PFSK-1 (cell line): ENCODE data around the gene CRNN.

Experiments used
- FOXP2 ChIP-seq: optimal IDR thresholded peaks from 2 replicates; pipeline ENCODE3; 2011; ENCODE audit warnings: borderline replicate concordance, control low read depth, inconsistent platforms; ENCODE audit not compliant: insufficient read depth; ENCODE audit errors: extremely low read length, extremely low read depth
- POLR2AphosphoS5 ChIP-seq: IDR thresholded peaks from 2 replicates; pipeline ENCODE4 v1.6.1; 2012; ENCODE audit warnings: low read depth, mild to moderate bottlenecking, control low read depth, low read length, moderate library complexity
- SIN3A ChIP-seq: IDR thresholded peaks from 2 replicates; pipeline ENCODE4 v1.6.1; 2012; ENCODE audit warnings: mild to moderate bottlenecking, low read length, moderate library complexity, borderline replicate concordance; ENCODE audit not compliant: insufficient read depth
- TAF1 ChIP-seq: IDR thresholded peaks from 2 replicates; pipeline ENCODE4 v1.6.1; 2012; ENCODE audit warnings: low read length, control low read depth, borderline replicate concordance; ENCODE audit not compliant: insufficient read depth
- TF ChIP-seq, protein P1 (sequence below), 2 experiments: IDR thresholded peaks; 2 replicates each; pipeline versions ENCODE4 v1.6.1 to v1.8.0; 2011 to 2012; ENCODE audit warnings: low read depth in 2 of 2, low read length in 2 of 2, control low read depth in 1 of 2, inconsistent platforms in 1 of 2, mild to moderate bottlenecking in 1 of 2, moderate library complexity in 1 of 2; ENCODE audit not compliant: insufficient read depth in 1 of 2

Gene CRNN

DNA sequence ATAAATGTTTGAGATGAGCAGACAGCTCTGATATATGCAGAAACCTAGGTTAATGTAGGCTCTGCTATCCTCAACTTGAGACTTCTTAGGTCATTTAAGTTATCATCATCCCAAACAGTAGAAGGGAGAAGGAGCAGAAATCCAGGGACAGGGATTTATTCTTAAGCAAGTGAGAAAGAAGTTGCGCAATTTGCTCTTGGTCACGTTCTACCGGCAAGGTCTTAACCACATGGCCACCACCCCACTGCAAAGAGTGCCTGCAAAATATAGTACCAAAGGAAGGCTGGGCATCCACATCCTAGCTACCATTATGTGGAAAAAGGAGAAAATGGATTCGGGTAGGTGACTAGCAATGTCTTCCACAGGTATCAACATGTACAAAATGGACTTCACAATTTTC lies 25.2 kb downstream of the CRNN start:
- TF ChIP-seq SIN3A, result no peak
- no peak for TF ChIP-seq TAF1
- TF ChIP-seq FOXP2, result no peak
- TF ChIP-seq, protein P1, sequence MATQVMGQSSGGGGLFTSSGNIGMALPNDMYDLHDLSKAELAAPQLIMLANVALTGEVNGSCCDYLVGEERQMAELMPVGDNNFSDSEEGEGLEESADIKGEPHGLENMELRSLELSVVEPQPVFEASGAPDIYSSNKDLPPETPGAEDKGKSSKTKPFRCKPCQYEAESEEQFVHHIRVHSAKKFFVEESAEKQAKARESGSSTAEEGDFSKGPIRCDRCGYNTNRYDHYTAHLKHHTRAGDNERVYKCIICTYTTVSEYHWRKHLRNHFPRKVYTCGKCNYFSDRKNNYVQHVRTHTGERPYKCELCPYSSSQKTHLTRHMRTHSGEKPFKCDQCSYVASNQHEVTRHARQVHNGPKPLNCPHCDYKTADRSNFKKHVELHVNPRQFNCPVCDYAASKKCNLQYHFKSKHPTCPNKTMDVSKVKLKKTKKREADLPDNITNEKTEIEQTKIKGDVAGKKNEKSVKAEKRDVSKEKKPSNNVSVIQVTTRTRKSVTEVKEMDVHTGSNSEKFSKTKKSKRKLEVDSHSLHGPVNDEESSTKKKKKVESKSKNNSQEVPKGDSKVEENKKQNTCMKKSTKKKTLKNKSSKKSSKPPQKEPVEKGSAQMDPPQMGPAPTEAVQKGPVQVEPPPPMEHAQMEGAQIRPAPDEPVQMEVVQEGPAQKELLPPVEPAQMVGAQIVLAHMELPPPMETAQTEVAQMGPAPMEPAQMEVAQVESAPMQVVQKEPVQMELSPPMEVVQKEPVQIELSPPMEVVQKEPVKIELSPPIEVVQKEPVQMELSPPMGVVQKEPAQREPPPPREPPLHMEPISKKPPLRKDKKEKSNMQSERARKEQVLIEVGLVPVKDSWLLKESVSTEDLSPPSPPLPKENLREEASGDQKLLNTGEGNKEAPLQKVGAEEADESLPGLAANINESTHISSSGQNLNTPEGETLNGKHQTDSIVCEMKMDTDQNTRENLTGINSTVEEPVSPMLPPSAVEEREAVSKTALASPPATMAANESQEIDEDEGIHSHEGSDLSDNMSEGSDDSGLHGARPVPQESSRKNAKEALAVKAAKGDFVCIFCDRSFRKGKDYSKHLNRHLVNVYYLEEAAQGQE (IDR thresholded peaks at IDR 0.05; ENCODE audit: insufficient read depth in 1 of 2, low read depth in 2 of 2, low read length in 2 of 2), result no peak
- no peak for TF ChIP-seq POLR2AphosphoS5

DNA sequence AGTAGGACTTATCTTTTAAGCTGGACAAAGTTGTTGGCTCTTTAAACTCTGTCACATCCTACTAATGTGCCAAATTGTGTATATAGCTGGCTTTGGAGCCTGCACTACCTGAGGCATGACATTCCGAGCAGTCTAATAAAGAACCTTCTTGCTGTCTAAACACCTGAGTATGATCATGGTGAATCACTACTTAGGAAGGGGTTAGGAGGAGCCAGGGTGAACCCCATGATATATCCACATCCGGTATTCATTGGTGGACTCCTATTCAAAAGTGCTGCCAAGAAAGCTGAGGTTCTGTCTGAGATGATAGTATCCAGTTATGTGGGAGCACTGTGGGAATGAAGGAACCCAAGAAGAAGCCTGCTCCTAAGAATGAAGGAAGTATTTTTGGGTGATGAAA lies 27.1 kb downstream of the CRNN start:
- TF ChIP-seq FOXP2, result no peak

DNA sequence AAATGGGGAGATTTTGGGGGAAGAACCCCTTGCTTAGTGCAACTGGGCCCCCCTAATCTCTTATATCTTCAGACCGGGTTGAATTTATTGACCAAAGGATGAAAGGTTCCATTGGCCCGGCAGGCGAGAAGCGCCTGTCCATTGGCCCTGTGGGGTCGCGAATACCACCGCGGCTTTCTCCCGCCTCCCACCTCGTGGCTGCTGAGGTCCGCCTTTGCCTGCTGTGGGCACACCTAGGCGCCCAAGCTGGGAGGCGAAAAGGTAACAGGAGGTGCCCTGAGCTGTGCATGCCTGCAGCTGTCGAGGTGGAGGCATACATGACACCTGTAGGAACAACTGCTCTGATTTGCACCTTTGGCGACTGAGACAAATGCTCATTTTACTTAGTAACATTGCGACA lies 33.1 kb downstream of the CRNN start:
- TF ChIP-seq, protein P1 (IDR thresholded peaks at IDR 0.05; ENCODE audit: insufficient read depth in 1 of 2, low read depth in 2 of 2, low read length in 2 of 2), result no peak
- no peak for TF ChIP-seq FOXP2
- no peak for TF ChIP-seq TAF1
- TF ChIP-seq POLR2AphosphoS5, result no peak

DNA sequence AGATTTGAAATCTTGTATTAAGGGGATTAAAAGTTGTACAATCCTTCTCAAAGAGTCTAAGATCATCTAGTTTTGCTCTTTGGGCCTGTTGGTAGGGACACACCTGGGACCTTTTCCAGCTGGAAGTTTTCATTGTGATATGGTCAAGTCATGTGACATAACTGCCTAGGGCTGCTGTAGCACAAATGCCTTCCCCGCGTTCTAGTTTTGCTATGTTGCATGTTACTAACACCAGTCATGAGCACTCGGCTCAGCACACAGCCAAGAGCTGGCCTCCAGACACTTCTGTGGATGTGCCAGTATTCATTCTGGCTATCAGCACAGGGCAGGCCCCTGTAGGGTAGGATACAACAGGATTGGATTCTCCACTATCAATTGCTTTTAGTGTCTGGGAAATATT lies 39.6 kb downstream of the CRNN start:
- TF ChIP-seq, protein P1 (IDR thresholded peaks at IDR 0.05; ENCODE audit: insufficient read depth in 1 of 2, low read depth in 2 of 2, low read length in 2 of 2), result no peak
- TF ChIP-seq SIN3A (no peak), FOXP2 (no peak), POLR2AphosphoS5 (no peak), TAF1 (no peak)

DNA sequence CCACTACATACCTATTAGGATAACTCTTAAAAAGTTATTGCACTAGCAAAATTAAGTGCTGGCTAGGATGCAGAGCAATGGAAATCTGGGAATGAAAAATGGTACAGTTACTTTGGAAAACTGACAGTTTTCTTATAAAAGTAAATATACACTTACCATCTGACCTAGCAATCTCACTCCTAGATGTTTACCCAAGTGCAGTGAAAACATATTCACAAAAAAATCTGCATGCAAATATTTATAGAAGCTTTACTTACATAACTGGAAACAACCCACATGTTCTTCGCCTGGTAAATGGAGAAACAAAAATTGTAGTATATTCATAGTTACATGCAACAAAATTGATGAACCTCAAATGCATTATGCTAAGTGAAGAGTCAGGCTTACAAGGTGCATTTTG lies 41.4 kb downstream of the CRNN start:
- TF ChIP-seq, protein P1 (IDR thresholded peaks at IDR 0.05; ENCODE audit: insufficient read depth in 1 of 2, low read depth in 2 of 2, low read length in 2 of 2), result no peak
- TF ChIP-seq POLR2AphosphoS5 (no peak), FOXP2 (no peak), SIN3A (no peak), TAF1 (no peak)
